IPS-18a (cell line): ENCODE results near the gene EDEM1.
"Not testable (repeated sequence)": the region's sequence is repeated elsewhere in the genome, so short reads cannot be mapped to it uniquely, and the experiment has no call there.

Experiments
- H3K27ac ChIP-seq: one replicate; pipeline ENCODE4 v1.5.1; 2013; ENCODE audit warnings: low read length
- H3K27me3 ChIP-seq: one replicate; pipeline ENCODE4 v1.6.1; 2013; ENCODE audit warnings: mild to moderate bottlenecking, low read length; ENCODE audit not compliant: control insufficient read depth, insufficient read depth
- H3K36me3 ChIP-seq: one replicate; pipeline ENCODE4 v1.6.1; 2013; ENCODE audit warnings: low read depth, low read length; ENCODE audit not compliant: control insufficient read depth
- H3K4me1 ChIP-seq: one replicate; pipeline ENCODE4 v1.6.1; 2013; ENCODE audit warnings: low read depth, low read length; ENCODE audit not compliant: control insufficient read depth
- H3K4me3 ChIP-seq: one replicate; pipeline ENCODE4 v1.5.1; 2013; ENCODE audit warnings: low read length
- H3K9ac ChIP-seq: one replicate; pipeline ENCODE4 v1.6.1; 2013; ENCODE audit warnings: mild to moderate bottlenecking, low read length, moderate library complexity
- H3K9me3 ChIP-seq: one replicate; pipeline ENCODE4 v1.6.1; 2013; ENCODE audit warnings: low read depth, low read length; ENCODE audit not compliant: control insufficient read depth

Gene EDEM1

DNA sequence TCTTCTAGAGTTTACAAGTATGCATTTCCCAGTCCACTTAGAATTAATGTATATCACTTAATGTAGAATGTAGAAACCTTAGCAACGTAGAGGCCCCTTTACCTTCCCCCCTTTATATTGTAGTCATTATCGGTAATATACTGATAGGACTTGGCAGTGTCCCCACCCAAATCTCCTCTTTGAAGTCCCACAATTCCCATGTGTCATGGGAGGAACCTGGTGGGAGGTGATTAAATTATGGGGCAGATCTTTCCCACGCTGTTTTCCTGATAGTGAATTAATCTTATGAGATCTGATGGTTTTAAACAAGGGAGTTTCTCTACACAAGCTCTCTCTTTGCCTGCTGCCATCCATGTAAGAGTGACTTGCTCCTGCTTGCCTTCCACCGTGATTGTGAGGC is 34.4 kb upstream of the EDEM1 start:
- Histone ChIP-seq H3K27me3 (no peaks in the 10 kb centered on the region), H3K27ac (no peak overlapping the region), H3K4me3 (no peak overlapping the region), H3K4me1 (peaks cover 5% of the 10 kb centered on the region), H3K9ac (no peak overlapping the region), H3K9me3 (no peaks in the 10 kb centered on the region), H3K36me3 (no peaks in the 10 kb centered on the region)

DNA sequence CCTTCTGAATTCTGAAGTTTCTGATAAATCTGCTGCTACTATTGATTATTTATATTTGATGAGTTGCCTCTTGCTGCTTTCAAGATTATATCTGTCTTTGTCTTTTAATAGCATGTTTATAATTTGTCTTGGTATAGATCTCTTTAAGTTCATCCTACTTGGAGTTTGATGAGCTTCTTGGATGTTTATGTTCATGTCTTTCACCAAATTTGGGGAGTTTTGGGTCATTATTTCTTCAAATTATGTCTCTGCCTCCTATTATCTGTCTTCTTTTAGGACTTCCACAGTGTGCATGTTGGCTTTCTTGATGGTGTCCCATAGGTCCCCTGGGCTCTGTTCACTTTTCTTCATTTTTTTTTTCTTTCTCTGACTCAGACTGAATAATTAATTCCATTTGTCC is 32.3 kb upstream of the EDEM1 start:
- Histone ChIP-seq H3K4me3 (no peak overlapping the region), H3K36me3 (no peaks in the 10 kb centered on the region), H3K9me3 (no peaks in the 10 kb centered on the region), H3K4me1 (peaks cover 9% of the 10 kb centered on the region), H3K27ac (no peak overlapping the region), H3K27me3 (no peaks in the 10 kb centered on the region), H3K9ac (no peak overlapping the region)

DNA sequence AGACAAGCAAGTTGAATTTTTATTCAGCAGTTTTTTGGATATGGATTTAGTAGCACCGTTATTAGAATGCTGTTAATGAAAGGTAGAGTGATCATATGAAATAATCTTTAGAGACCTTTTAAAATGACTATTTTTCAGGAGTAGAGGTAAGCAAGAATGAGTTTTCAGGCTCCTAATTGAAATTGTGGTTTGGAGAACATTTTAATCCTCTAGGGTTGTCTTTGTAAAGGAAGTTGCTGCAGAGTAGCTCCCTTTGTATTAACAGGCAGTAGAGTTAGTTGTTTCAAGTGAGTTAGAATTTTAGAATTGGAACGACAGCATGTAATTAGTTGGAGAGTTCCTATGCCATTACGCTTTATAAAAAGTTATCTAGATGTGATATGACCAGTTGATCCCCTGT is 27.2 kb upstream of the EDEM1 start:
- H3K9me3 ChIP-seq = no peaks in the 10 kb centered on the region
- no peaks in the 10 kb centered on the region for H3K27me3 ChIP-seq
- no peak overlapping the region for H3K9ac ChIP-seq
- H3K27ac ChIP-seq = no peak overlapping the region
- H3K36me3 ChIP-seq = no peaks in the 10 kb centered on the region
- H3K4me3 ChIP-seq = no peak overlapping the region
- peaks cover 27% of the 10 kb centered on the region for H3K4me1 ChIP-seq

DNA sequence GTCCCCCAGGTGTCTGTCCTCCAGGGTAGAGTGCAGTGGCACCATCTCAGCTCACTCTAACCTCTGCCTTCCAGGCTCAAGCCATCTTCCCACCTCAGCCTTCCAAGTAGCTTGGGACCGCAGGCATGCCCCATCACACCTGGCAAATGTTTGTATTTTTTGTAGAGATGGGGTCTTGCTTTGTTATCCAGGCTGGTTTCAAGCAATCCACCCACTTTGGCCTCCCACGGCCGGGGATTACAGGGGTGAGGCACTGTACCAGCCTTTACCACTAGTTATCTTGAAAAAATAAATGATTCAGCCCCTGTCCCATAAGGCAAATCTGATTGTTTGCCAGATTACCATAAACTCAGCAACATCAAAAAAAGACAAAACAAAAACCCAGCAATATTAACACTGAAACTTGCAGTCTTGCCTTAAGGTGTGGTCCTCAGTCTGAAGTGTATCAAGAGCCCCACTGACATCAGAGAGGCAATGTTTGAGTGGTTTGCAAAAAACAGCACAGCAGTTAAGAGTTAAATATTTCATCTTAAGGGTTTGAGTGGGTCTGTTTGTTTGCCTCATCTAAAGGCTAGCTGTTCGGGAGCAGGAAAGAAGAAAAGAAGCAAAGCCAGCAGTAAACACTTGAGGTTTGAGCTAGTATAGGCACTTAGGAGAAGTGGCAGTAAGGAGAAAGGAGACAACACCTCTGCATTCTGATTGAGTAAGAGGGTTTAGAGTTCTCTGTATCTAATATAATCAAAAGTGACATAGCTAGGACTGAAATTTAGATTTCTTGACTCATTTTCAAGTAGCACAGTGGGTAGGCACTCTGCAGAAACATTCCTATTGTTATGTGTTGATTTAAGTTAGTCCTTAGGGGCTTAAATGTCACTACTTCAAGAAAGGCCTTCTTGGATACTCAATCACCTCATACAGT is 26.3 kb upstream of the EDEM1 start:
- Histone ChIP-seq H3K36me3 (no peaks in the 10 kb centered on the region), H3K4me1 (peaks cover 31% of the 10 kb centered on the region), H3K27me3 (no peaks in the 10 kb centered on the region), H3K27ac (no peak overlapping the region), H3K4me3 (no peak overlapping the region), H3K9me3 (no peaks in the 10 kb centered on the region), H3K9ac (no peak overlapping the region)

DNA sequence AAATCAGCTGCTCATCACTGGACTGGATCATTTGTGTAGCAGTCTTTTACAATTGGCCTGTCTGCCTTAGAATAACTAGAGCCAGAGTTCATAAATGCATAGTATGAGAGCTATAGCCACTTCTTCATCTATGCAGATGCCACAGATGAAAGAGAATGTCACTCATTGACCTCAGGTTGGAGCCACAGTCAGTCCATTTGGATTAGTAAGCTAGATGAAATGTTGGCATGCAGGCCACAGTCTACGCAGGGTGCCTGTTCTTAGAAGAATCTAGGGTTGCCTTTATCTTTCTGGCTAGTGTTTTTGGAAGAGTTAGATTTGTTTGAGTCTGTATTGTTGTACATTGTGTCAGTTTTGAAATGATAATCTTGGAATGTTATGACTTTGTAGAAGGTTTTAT is 25.4 kb upstream of the EDEM1 start:
- H3K9me3 ChIP-seq = no peaks in the 10 kb centered on the region
- no peak overlapping the region for H3K27ac ChIP-seq
- no peak overlapping the region for H3K4me3 ChIP-seq
- H3K36me3 ChIP-seq = no peaks in the 10 kb centered on the region
- H3K27me3 ChIP-seq = no peaks in the 10 kb centered on the region
- H3K9ac ChIP-seq = no peak overlapping the region
- H3K4me1 ChIP-seq = peaks cover 38% of the 10 kb centered on the region

DNA sequence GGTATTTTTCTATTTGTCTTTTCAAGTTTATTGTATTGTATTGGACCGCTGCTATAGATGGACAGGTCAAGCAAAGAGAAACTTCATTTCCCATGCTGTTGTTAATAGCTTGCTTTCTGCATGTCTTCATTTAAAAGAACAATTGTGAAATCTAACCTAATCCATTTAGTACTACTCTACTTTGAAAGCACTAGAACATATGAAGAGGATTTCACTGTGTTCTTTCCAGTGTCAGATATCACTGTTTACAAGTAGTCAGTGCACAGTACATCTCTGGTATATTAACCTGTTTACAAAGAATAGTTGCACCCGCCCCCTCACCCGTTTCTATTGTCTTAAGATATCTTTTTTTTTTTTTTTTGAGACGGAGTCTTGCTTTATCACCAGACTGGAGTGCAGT is 21.8 kb upstream of the EDEM1 start:
- Histone ChIP-seq H3K4me3 (no peak overlapping the region), H3K36me3 (no peaks in the 10 kb centered on the region), H3K27ac (no peak overlapping the region), H3K9me3 (no peaks in the 10 kb centered on the region), H3K27me3 (no peaks in the 10 kb centered on the region), H3K9ac (no peak overlapping the region), H3K4me1 (peaks cover 29% of the 10 kb centered on the region)

DNA sequence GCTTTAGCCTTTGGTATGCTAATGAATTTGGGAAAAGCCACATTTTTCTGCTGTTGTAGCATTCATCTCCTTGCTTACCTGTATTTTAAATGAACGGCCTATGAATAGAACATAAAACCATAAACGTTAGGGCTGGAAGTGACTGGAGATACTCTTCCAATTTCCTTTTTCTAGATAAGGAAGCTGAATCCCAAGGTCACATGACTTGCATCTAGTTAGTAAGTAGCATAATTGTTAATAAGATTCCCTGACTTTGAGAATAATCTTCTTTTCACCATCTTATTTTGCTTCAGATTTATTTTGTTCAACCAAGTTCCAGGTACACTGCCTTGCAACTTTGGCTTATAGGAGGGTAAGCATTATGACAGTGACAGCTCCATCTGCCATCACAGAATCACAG is 20.7 kb upstream of the EDEM1 start:
- H3K4me1 ChIP-seq = peaks cover 18% of the 10 kb centered on the region
- H3K4me3 ChIP-seq = no peak overlapping the region

DNA sequence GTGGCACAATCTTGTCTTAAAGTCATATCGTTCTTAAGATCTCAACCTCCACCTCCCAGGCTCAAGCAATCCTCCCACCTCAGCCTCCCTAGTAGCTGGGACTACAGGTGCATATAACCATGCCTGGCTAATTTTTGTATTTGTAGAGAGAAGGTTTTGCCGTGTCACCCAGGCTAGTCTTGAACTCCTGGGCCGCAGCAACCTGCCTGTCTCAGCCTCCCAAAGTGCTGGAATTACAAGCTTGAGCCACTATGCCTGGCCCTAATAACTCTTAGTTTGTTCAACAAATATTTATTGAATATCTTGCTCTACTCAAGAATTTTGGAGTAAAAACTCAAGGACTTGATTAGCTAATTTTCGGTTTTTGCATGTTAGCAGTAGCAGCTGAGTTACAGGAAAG is 19.4 kb upstream of the EDEM1 start:
- Histone ChIP-seq H3K9ac (no peak overlapping the region), H3K4me1 (peaks cover 13% of the 10 kb centered on the region), H3K27ac (no peak overlapping the region), H3K36me3 (peaks cover 10% of the 10 kb centered on the region), H3K27me3 (no peaks in the 10 kb centered on the region), H3K4me3 (no peak overlapping the region), H3K9me3 (no peaks in the 10 kb centered on the region)

More for the DNA sequence above, 20.7 kb upstream of the EDEM1 start:
- Histone ChIP-seq H3K9me3 (no peaks in the 10 kb centered on the region), H3K27ac (no peak overlapping the region), H3K27me3 (no peaks in the 10 kb centered on the region), H3K9ac (no peak overlapping the region), H3K36me3 (peaks cover 2% of the 10 kb centered on the region)

DNA sequence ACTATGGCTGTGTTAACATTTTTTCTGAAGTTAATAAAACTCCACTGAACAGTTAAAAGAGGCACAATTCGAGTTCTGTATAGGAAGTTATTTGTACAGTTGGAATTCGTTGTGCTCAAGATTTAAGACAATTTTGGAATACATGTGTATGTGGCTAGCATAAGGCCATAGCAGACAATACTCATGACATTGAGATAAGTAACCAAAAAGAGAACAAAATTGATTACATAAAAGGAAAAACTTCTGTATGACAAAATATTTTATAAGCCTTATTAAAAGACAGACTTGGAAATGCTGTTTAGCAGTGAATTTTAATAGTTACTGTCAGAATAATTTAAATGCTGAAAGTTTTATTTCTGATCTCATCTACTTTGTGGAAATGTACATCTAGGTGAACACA is 17.7 kb upstream of the EDEM1 start:
- no peak overlapping the region for H3K9ac ChIP-seq
- H3K27ac ChIP-seq = no peak overlapping the region

DNA sequence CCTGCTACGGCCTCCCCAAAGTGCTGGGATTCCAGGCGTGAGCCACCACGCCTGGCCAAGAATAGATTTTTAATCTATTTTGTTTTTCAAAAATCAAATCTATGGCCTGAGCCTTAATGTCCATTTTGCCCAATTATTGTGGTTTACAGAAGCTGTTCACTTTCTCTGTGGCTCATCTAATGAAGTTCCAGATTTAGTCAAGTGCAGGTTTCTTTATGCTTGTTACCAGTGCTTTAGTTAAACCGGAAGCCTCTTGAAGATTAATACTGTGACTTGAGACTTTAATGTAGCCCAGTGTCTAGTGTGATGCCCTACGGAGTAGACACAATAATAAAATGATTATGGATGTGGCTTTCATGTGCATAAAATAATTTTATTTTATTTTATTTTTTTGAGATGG is 16.5 kb upstream of the EDEM1 start:
- Histone ChIP-seq H3K9ac (no peak overlapping the region), H3K27ac (no peak overlapping the region), H3K4me1 (peaks cover 7% of the 10 kb centered on the region), H3K4me3 (no peak overlapping the region), H3K9me3 (no peaks in the 10 kb centered on the region), H3K36me3 (peaks cover 25% of the 10 kb centered on the region), H3K27me3 (no peaks in the 10 kb centered on the region)

More for the DNA sequence above, 17.7 kb upstream of the EDEM1 start:
- Histone ChIP-seq H3K4me3 (no peak overlapping the region), H3K36me3 (peaks cover 17% of the 10 kb centered on the region), H3K27me3 (no peaks in the 10 kb centered on the region), H3K9me3 (no peaks in the 10 kb centered on the region), H3K4me1 (peaks cover 13% of the 10 kb centered on the region)

DNA sequence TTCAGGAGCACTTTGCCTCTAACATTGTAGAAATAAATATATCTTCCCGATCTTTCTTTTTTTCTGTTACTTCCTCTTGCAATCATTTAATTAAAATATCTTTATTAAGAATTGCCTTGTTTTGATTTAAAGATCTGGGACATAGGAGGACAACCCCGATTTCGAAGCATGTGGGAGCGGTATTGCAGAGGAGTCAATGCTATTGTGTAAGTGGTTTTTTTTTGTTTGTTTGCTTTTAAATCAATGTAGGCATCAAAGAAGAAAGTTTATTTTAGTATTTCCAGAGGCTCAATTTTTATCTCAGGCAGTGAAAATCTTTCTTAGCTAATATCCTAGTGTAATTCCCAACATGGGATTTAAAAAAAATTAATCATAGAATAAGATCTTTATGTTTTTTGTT is 15.5 kb upstream of the EDEM1 start:
- Histone ChIP-seq H3K4me1 (no peaks in the 10 kb centered on the region), H3K36me3 (peaks cover 26% of the 10 kb centered on the region)

DNA sequence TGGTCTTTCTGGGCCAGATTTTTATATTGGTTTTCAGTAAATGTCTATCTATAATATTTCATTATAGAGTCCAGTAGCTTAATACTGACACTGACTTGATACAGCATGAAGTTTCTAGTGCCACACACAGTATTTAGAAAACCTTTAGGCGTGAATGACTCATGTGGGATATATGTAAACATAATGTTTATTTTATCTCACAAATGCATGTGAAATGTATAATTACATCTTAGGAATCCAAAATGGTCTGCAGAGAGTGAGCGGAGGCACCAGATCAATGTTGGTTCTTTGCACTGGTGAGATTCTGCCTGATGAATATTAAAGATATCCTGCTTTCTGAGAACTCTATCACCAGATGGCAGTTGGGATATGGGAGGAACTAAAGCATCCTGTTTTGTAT is 8.5 kb upstream of the EDEM1 start:
- peaks cover 34% of the 10 kb centered on the region for H3K36me3 ChIP-seq
- H3K27me3 ChIP-seq, H3K9me3 ChIP-seq, H3K4me1 ChIP-seq, H3K9ac ChIP-seq, H3K27ac ChIP-seq, H3K4me3 ChIP-seq: not testable (repeated sequence)

More for the DNA sequence above, 15.5 kb upstream of the EDEM1 start:
- Histone ChIP-seq H3K9me3 (no peaks in the 10 kb centered on the region), H3K9ac (no peak overlapping the region), H3K27me3 (no peaks in the 10 kb centered on the region), H3K27ac (no peak overlapping the region), H3K4me3 (no peak overlapping the region)
